Omental fat pad (tissue), 4 donors: ENCODE results near the gene DDX49. TPM values are rescaled to one million over a fixed set of nuclear protein-coding genes. Genes with fewer than 3 reads are reported as not detected.

Experiments
- ATAC-seq: fragments of 150-250 bp; one replicate; pipeline ENCODE4 v1.9.1; 2016; ENCODE audit warnings: mild to moderate bottlenecking, moderate library complexity; ENCODE audit not compliant: low FRiP score
- DNase-seq: peaks from one replicate; pipeline ENCODE4 v3.0.0-alpha.2; 2019; ENCODE audit warnings: low spot score
- CTCF ChIP-seq, 3 donors: fragments of 450-650 bp; IDR thresholded peaks; one replicate each; pipeline ENCODE4 v1.5.1; 2016 to 2017; ENCODE audit warnings: antibody characterized with exemption in 3 of 3, mild to moderate bottlenecking in 3 of 3, moderate library complexity in 2 of 3
- total RNA-seq, 4 donors: library from RNA; depleted of rRNA; stranded (reverse); fragments of >200 nt; gene quantifications; one replicate each; pipeline ENCODE4 v1.1.0, GENCODE V29; 2016

Gene DDX49
- total RNA-seq, 4 donors from 2014 or later = 29.8 to 73.9 (median 36.6) TPM

GRCh38 chr19:18928018-18928805 is 8.7 kb downstream of the DDX49 start:
- no peak for DNase-seq
- TF ChIP-seq CTCF (IDR thresholded peaks at IDR 0.05) = no peak
- ATAC-seq = no peak

DNA sequence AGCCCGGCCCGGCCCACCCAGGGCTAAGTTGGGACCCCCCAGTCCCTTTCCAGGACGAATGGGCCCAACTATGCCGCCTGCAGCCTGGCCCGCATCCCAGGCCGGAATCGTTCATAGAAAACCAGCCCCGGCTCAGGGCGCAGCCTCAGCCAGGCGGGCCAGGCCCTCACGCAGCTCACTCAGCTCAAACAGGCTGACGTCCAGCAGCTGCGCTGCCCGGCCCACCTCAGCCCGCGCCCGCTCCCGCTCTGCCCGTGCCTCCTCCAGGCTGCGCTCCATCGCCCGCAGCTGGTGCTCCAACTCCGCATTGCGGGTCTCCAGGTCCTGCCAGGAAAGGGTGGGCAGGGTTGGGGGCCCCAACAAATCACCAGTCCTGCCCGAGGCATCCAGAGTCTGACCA is 9.8 kb downstream of the DDX49 start:
- no peak for TF ChIP-seq CTCF (IDR thresholded peaks at IDR 0.05)
- DNase-seq = no peak
- ATAC-seq = no peak

- ATAC-seq (no peak), DNase-seq (no peak)
- TF ChIP-seq CTCF (IDR thresholded peaks at IDR 0.05) = no peak
These were observed 12.0 kb downstream of the DDX49 start for GRCh38 chr19:18931316-18932162.

GRCh38 chr19:18932216-18932841 is 12.8 kb downstream of the DDX49 start:
- peak; percentile 48 for DNase-seq
- no peak for TF ChIP-seq CTCF (IDR thresholded peaks at IDR 0.05)
- ATAC-seq = peak; percentile 60

DNA sequence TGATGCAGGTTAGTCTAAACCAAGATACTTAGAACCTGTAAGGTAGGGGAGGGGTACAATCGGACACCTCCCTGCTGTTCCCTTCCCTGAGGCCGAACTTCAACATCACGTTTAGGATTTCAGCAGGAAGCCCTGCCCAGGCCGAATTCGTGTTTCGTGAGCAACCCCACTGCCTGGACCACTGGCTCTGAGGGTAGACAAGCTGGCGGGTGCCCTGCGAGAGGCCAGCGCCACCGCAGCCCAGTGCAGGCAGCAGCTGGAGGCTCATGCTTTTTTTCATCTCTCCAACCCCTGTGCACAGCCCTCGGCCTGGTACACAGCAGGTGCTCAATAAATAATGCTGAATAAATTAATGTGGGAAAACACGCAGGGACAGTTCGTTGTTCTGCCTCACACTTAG is 13.8 kb downstream of the DDX49 start:
- DNase-seq (no peak), ATAC-seq (no peak)
- TF ChIP-seq CTCF (IDR thresholded peaks at IDR 0.05) = no peak

GRCh38 chr19:18939163-18939562 is 19.6 kb downstream of the DDX49 start:
- no peak for ATAC-seq

More at GRCh38 chr19:18939163-18939562, 19.6 kb downstream of the DDX49 start:
- DNase-seq = no peak
- TF ChIP-seq CTCF (IDR thresholded peaks at IDR 0.05) = no peak
